ENCODE measurements around the gene CRTC3.
A peak's percentile ranks its signal among the peaks of the same experiment; 100 is the strongest.

CRTC3 gene

DNA sequence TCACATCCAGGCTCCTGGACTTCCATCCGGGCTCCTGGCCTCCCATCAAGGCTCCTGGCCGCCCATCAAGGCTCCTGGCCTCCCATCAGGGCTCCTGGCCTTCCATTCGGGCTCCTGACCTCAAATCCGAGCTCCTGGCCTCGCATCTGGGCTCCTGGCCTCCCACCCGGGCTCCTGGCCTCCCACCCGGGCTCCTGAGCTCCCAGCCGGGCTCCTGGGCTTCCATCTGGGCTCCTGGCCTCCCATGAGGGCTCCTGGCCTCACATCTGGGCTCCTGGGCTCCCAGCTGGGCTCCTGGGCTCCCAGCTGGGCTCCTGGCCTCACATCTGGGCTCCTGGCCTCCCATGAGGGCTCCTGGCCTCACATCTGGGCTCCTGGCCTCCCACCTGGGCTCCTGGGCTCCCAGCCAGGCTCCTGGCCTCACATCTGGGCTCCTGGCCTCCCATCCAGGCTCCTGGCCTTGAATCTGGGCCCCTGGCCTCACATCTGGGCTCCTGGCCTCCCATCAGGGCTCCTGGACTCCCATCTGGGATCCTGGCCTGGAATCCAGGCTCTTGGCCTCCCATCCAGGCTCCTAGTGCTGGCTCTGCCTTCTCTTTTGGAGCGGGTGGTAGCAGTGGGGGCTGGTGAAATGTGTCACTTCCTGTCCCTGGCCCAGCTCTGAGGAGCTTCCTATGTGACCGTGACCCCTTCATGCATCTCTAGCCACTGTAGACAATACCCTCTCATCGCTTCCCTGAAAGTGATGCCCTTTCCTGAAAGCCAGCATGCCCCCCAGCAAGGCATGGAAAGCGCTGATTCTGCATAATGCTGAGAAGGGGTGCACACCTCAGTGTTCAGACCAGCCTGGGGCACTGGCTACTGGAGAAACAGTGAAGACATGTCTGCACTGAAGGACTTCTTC, 124.8 kb downstream of the CRTC3 start:
- H3K4me3 ChIP-seq (ENCODE audit: low read depth, low read length), result no peak overlapping the region
- TF ChIP-seq, protein P1, sequence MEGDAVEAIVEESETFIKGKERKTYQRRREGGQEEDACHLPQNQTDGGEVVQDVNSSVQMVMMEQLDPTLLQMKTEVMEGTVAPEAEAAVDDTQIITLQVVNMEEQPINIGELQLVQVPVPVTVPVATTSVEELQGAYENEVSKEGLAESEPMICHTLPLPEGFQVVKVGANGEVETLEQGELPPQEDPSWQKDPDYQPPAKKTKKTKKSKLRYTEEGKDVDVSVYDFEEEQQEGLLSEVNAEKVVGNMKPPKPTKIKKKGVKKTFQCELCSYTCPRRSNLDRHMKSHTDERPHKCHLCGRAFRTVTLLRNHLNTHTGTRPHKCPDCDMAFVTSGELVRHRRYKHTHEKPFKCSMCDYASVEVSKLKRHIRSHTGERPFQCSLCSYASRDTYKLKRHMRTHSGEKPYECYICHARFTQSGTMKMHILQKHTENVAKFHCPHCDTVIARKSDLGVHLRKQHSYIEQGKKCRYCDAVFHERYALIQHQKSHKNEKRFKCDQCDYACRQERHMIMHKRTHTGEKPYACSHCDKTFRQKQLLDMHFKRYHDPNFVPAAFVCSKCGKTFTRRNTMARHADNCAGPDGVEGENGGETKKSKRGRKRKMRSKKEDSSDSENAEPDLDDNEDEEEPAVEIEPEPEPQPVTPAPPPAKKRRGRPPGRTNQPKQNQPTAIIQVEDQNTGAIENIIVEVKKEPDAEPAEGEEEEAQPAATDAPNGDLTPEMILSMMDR (IDR thresholded peaks at IDR 0.05; ENCODE audit: borderline replicate concordance, insufficient read depth, low read depth, low read length), result no peak

DNA sequence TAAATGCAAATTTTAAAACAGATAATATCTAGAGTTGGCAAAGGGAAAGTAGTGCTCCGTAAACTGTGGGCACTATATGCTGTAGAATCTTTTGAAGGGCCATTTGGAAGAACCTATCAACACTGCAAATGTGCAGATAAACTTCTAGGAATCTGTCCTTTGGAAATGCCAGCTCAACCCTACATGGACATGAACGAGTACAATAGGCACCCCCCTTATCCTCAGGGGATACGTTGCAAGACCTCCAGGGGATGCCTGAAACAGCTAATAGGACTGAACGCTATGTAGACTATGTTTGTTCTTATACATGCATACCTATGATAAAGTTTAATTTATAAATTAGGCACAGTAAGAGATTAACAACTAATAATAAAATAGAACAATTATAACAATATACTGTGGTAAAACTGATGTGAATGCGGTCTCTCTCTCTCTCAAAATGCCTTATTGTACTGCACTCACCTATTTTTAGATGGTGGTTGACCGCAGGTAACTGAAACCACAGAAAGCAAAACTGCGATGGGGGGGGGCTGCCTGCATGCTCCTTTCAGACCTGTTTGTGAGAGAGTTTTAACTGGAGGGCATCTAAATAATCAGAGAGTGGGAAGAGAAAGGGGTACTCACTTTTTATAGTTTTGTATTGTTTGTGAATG, 127.9 kb downstream of the CRTC3 start:
- H3K4me3 ChIP-seq (ENCODE audit: low read depth, low read length), result peak overlapping the region; percentile 34

DNA sequence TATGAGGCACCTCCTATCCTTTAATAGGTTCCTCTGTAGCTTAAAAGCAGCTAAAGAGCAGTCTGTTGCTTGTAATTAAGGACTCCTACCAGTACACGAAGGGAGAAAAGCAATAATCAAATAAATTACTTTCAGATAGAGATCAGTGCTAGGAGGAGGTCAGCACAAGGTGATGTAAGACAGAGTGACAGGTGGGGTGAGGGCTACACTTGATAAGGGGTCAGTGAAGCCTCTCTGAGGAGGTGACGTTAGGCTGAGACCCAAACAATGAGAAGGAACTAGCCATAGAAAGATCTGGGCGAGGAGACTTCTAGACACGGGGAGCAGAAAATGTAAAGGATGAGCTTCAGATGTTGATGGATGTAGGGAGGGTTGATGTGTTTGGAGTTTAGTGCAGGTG, 129.8 kb downstream of the CRTC3 start:
- TF ChIP-seq, protein P1 (IDR thresholded peaks at IDR 0.05; ENCODE audit: borderline replicate concordance, insufficient read depth, low read depth, low read length), result no peak
- H3K4me3 ChIP-seq (ENCODE audit: low read depth, low read length), result peak overlapping the region; percentile 64

DNA sequence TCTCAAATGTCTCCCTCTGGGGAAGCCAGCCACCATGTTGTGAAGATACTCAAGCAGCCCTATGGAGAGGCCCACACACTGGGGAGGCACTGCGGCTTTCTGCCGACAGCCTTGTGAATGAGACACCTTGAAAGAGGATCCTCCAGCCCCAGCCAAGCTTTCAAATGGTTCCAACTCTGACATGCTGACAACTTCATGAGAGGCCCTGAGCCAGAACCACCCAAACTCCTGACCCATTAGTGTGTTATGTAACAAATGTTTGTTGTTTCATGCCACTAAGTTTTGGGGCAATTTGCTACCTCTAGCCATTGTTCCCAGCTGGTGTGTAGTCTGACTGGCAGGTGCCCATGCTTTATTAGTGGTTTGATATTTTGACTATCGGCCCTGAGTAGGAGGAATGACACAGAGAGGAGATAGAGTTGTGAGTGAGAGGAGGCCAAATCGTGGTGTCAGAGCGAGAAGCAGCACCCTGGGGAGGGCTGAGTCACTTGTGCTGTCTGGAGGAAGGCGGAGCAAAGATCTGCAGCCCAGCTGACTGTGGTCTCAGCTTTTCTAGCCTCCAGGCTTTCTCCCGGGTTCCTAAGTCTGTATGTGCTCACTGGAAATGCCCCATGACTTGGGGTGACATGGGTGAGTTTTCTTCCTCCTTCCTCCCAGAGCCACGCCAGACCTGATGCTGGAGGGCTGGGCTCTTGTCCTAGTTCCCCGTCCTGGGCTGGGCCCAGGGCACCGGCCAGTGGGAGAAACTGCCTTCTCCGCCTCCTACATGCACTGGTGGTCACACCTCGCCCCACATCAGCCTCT, 130.7 kb downstream of the CRTC3 start:
- TF ChIP-seq, protein P1 (IDR thresholded peaks at IDR 0.05; ENCODE audit: borderline replicate concordance, insufficient read depth, low read depth, low read length), result no peak
- H3K4me3 ChIP-seq (ENCODE audit: low read depth, low read length), result peak overlapping the region; percentile 64

DNA sequence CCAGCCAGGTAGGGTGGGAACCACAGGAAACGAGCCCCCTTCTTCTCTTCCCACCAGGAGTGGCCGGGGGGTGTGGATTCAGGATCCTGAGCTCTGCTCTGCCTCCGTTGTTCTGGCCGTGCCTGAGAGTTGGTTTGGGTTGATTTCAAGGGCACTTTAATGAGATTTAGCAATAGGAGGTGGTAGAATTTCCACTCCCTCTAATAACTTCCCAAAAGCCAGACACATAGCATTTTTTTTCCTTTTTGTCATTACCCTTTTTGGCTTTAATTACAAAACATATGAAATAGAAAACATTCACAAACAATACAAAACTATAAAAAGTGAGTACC, 131.2 kb downstream of the CRTC3 start:
- H3K4me3 ChIP-seq (ENCODE audit: low read depth, low read length), result peak overlapping the region; percentile 64

DNA sequence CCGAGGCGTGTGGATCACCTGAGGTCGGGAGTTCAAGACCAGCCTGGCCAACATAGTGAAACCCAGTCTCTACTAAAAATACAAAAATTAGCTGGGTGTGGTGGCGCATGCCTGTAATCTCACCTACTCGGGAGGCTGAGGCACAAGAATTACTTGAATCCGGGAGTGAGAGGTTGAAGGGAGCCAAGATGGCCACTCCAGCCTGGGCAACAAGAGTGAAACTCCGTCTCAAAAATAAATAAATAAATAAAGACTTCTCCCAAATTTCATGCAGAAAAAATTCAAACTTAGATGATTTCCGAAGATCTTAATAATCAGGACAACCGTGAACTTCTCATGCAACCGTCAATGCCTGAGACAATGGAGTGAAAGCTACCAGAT, 134.3 kb downstream of the CRTC3 start:
- H3K4me3 ChIP-seq (ENCODE audit: low read depth, low read length), result peak overlapping the region; percentile 92

DNA sequence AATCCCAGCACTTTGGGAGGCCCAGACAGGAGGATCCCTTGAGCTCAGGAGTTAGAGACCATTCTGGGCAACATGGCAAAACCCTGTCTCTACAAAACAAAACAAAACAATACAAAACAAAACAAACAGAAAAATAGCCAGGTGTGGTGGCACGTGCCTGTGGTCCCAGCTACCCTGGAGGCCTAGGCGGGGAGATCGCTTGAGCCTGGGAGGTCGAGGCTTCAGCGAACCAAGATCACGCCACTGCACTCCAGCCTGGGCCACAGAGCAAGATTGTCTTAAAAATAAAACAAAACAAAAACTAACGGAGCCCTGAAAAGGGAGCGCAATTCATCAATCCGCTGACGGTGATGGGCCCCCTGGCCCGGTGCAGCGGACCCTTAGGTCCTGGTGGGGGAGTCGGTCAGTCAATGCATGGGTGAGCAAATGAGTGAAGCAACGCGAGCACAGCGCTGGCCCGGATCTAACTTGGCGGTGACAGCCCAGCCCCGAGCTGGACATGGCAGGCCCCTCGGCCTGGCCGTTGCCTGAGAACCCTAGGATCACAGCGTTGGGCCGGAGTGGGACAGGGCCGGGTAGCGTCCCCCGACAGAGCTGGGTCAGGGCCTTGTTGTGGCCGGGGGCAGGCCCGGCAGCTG, 135.0 kb downstream of the CRTC3 start:
- H3K4me3 ChIP-seq (ENCODE audit: low read depth, low read length), result peak overlapping the region; percentile 92
- TF ChIP-seq, protein P1 (IDR thresholded peaks at IDR 0.05; ENCODE audit: borderline replicate concordance, insufficient read depth, low read depth, low read length), result no peak

DNA sequence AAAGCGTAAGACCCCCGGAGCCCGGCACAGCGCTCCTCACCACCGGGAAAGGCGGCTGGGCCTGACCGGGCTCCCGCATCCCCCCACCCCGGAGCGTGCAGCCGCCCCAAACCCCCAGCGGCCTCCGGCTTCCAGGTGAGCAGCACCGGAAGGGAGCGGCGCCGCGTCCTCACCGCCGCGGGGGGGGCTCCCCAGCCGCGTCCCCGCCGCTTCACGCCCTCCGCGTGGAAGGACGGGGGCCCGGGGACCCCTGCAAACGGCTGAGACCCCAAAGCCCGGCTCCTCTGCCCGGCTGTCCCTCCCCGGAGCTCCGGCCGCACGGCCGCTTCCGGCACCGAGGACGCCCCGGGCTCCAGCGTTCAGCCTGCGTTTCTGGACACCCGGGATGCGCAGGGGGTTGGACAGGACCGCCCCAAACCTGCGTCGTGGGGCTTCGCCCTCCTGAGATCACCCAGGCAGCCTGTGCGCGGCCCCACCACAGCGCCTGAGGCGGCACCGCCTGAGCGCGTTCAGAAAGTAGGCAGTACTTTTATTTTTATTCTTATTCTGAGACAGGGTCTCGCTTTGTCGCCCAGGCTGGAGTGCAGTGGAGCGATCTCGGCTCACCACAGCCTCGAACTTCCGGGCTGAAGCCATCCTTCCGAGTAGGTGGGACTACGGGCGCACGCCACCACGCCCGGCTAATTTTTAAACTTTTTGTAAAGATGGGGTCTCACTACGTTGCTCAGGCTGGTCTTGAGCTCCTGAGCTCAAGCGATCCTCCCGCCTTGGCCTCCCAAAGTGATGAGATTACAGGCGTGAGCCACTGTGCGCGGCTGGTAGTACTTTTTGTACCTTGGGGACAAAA, 135.8 kb downstream of the CRTC3 start:
- H3K4me3 ChIP-seq (ENCODE audit: low read depth, low read length), result peak overlapping the region; percentile 92
- TF ChIP-seq, protein P1 (IDR thresholded peaks at IDR 0.05; ENCODE audit: borderline replicate concordance, insufficient read depth, low read depth, low read length), result no peak
